GM18519 (cell line): ENCODE data around the gene RANBP17.

Source experiments
- ATAC-seq: cut with Tn5 transposase; IDR thresholded peaks from one replicate; pipeline ENCODE4 v1.9.1; 2021; ENCODE audit warnings: mild to moderate bottlenecking, moderate library complexity; ENCODE audit not compliant: unreplicated experiment, low FRiP score

The RANBP17 gene

GRCh38 chr5:171055875-171056454 lies 194.1 kb downstream of the RANBP17 start:
- ATAC-seq: no peak

DNA sequence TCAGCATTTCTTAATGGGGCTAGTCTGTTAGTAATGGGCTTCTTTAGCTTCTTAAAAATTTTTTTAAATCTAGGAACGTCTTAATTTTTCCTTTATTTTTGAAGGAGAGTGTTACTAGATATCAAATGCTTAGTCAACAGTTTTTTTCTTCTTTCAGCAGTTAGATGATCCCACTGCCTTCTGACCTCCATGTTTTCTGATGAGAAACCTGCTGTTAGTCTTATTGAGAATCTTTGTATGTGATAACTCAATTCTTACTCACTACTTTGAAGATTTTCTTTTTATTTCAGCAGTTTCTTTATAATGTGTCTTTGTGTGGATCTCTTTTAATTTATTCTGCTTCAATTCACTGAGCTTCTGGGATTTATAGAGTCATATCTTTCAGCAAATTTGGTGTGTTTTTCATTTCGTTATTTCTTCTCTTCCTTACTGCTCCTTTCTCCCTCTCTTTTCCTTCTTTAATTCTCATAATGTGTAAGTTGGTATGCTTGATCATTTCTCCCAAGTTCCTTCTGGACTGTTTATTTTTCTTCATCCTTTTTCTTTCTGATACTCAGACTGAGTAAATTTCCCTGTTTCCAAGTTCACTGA lies 205.8 kb downstream of the RANBP17 start:
- ATAC-seq: no peak

- no peak for ATAC-seq
Measured at GRCh38 chr5:171074747-171075146, 212.9 kb downstream of the RANBP17 start.

GRCh38 chr5:171080186-171080938 lies 218.5 kb downstream of the RANBP17 start:
- ATAC-seq: no peak

GRCh38 chr5:171081319-171081718 lies 219.5 kb downstream of the RANBP17 start:
- no peak for ATAC-seq

- ATAC-seq: no peak
Measured at GRCh38 chr5:171092194-171092593, 230.4 kb downstream of the RANBP17 start.

DNA sequence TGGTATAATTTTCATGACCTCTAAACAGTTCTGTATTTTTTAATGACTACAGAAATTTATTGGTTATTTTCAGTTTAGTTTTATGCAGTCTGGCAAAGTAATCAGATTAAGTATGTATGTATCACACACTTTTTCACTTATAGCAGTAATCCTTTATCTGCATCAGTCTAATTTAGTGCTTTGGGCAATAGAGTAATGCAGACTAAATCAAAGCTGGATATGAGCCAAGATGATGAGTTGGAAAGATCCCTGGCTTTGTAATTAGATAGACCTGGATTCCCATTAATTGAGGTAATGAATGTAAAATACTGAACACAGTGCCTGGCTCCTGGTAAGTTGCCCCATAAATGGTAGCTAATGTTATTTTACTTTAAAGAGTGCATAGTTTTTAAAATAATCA lies 231.8 kb downstream of the RANBP17 start:
- no peak for ATAC-seq

DNA sequence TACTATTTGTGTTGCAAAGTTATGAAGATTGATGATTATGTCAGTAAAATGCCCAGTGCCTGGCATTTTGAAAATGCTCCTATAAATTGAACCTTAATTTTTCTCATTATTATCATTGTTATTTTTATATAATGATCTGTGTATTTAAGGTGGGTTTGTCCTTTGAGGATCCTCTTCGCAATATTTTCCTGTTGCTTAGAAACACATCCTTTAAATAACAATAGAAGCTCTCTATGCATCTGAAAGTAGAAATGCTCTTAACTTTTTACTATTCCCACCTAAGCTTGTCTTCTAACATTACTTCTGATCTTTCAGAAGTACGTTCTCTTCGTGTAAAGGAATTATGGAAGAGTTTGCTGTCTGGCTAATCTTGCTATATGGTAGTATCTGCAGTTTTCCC lies 232.5 kb downstream of the RANBP17 start:
- ATAC-seq: no peak

DNA sequence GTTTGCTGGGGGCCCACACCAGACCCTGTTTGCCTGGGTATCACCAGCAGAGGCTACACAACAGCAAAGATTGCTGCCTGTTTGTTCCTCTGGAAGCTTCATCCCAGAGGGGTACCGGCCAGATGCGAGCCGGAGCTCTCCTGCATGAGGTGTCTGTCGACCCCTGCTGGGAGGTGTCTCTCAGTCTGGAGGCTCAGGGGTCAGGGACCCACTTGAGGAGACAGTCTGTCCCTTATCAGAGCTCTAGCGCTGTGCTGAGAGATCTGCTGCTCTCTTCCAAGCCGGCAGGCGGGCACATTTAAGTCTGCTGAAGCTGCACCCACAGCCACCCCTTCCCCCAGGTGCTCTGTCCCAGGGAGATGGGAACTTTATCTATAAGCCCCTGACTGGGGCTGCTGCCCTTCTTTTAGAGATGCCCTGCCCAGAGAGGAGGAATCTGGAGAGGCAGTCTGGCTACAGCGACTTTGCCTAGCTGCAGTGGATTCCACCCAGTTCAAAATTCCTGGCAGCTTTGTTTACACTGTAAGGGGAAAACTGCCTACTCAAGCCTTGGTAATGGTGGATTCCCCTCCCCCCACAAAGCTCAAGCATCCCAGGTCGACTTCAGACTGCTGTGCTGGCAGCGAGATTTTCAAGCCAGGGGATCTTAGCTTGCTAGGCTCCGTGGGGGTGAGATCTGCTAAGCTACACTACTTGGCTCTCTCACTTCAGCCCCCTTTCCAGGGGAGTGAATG lies 241.2 kb downstream of the RANBP17 start:
- no peak for ATAC-seq

- no peak for ATAC-seq
Measured at GRCh38 chr5:171107669-171108068, 245.9 kb downstream of the RANBP17 start.

- no peak for ATAC-seq
Measured at GRCh38 chr5:171115519-171115918, 253.7 kb downstream of the RANBP17 start.

DNA sequence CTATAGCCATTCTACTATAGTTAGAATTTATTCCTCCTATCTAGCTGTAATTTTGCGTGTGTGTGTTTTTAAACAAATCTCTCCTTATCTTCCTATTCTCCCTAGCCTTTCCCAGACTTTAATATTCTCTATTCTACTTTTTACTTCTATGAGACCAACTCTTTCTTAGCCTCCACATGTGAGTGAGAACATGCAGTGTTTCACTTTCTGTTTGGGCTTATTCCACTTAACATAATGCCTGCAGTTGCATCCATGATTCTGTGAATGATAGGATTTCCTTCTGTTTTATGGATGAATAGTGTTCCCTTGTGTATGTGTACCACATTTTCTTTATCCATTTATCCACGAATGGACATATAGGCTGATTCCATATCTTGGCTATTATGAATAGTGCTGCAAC lies 254.9 kb downstream of the RANBP17 start:
- no peak for ATAC-seq

DNA sequence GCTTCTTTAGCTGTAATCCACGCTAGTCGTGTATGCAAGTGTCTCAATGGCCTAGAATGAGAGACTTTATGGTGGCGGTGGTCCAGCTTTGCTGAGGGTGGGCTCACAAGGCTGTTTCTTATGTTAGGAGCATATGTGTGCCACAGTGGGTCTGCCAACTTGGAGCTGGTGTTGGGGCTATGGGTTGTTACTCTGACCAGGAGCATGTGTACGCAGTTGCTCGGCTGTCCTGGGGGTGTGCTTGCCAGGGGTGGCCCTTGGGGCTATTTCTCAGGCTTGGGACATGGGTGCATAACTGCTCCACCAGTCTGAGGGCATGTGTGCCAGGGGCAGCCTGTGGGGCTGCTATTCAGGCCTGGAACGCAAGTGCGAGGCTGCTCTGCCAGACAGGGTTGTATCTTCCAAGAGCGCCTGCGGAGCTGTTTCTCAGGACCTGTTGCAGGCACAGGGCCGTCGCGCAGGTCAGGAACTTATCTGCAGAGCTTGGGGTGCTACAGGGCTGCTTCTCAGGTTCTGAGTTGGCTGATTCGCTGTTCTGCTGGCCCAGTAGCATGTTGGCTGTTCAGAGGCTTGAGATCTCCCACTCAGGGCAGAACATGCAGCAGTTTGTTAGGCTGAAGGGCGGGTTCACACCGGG lies 259.3 kb downstream of the RANBP17 start:
- ATAC-seq: no peak

GRCh38 chr5:171121638-171122037 lies 259.8 kb downstream of the RANBP17 start:
- ATAC-seq: no peak

DNA sequence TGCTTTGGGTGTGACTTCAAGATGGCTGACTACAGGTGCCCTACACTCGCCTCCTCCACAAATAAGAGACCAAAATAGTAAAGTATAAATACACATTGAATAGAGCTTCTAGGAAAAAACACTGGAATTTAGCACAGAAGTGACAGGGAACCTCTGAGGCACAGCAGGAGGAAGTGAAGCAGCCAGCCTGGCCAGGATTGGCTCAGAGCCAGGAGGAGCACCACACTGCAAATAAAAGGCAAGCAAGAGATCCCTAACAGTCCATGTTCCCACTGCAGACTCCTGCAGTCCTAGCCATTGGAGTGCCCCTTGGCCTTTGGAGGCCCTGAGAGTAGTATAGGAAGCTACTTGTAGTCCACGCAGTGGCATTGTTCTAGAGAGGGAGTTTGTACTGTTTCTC lies 260.6 kb downstream of the RANBP17 start:
- ATAC-seq: no peak

DNA sequence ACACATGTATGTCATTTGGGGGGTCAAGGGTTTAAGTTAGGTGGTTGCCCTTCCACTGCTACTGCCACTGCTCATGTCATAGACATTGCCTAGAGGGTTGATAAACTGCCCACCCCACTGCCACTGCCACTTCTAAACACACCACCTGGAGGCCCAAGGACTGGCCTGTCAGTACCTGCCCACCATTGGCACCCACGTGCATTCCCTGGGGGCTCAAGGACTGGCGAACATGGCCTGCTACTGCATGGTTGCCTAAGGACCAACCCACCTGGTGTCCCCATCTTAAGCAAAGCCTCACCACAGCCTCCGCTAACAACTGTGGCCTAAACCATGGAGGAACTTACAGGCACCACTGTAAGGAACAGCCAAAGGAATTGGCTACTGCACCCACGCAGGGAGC lies 261.6 kb downstream of the RANBP17 start:
- no peak for ATAC-seq

DNA sequence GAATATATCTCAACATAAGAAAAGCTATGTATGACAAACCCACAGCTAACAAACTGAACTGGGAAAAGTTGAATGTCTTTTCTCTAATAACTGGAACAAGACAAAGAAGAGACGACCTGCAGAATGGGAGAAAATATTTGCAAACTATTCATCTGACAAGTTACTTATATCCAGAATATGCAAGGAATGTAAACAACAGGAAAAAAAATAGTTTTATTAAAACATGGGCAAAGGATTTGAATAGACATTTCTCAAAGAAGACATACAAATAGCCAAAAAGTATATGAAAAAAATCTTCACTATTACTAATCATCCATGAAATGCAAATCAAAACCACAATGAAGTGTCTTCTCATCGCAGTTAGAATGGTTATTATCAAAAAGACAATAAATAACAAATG lies 265.5 kb downstream of the RANBP17 start:
- no peak for ATAC-seq

DNA sequence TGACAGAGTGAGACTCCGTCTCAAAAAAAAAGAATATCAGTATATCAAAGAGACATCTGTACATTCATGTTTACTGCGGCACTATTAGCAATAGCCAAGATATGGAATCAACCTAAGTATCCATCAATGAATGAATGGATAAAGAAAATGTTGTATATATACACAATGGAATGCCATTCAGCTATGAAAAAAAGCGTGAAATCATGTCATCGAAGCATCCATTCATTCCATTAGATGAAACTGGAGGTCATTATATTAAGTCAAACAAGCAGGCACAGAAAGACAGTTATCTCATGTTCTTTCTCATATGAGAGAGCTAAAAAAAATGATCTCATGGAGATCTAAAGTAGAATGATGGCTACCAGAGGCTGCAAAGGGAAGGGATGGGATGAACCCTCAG lies 266.3 kb downstream of the RANBP17 start:
- ATAC-seq: no peak

DNA sequence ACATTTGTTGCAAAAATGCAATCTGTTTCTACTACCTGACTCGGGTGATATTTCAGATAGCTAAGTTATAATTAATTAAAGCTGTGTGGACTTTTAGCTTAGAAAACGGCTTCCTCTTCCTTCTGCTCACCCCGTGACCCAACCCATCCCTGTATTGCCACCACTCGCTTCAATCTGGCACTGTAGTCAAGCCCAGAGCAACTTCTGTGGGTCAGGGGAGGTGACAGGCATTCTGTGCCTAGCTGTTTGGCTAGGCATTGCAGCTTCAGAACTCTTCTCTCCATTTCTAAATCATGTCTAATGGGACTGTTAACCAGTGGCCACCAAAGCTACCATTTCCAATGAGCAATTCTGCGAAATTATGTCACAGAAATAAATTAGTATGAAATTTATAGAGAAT lies 267.5 kb downstream of the RANBP17 start:
- ATAC-seq: no peak

DNA sequence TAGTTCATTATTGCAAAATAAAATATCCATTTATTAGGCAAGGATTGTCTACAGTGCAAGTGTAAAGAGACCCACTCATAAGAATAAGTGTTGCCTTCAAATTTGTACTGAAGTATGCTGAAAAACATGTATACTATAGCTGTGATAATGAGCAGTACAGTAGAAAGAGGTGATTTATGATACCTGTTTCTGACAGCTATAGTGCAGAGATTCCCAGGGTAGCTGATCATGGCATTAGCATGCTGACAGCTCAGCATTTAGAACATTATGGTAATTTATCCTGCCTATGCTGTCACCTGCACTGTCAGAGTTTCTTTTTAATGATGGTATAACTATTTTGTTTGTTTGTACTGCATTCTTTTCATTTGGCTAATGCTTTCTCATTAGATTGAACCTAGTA lies 269.7 kb downstream of the RANBP17 start:
- no peak for ATAC-seq
